Adipocyte (in vitro differentiated cells): ENCODE measurements around the gene MYRF.

Experiments
- DNase-seq: peaks from one replicate; pipeline ENCODE4 v3.0.0-alpha.2; 2015; ENCODE audit warnings: low read depth
- H3K27me3 ChIP-seq: replicated peaks from 2 replicates; pipeline ENCODE4 v1.7.0; 2013; ENCODE audit warnings: mild to moderate bottlenecking, low read length, moderate library complexity; ENCODE audit not compliant: control insufficient read depth, insufficient read depth
- H3K36me3 ChIP-seq: 2 replicates; pipeline ENCODE4 v1.7.0; 2013; ENCODE audit warnings: low read length, mild to moderate bottlenecking, moderate library complexity; ENCODE audit not compliant: control insufficient read depth, insufficient read depth, severe bottlenecking
- H3K4me1 ChIP-seq: 2 replicates; pipeline ENCODE4 v1.7.0; 2013; ENCODE audit warnings: mild to moderate bottlenecking, low read length, moderate library complexity; ENCODE audit not compliant: control insufficient read depth, insufficient read depth
- H3K4me3 ChIP-seq: 2 replicates; pipeline ENCODE4 v1.7.0; 2013; ENCODE audit warnings: mild to moderate bottlenecking, low read length, moderate library complexity
- H3K9ac ChIP-seq: 2 replicates; pipeline ENCODE4 v1.7.0; 2013; ENCODE audit warnings: mild to moderate bottlenecking, low read length, moderate library complexity
- H3K9me3 ChIP-seq: 2 replicates; pipeline ENCODE4 v1.7.0; 2013; ENCODE audit warnings: mild to moderate bottlenecking, low read length, moderate library complexity; ENCODE audit not compliant: control insufficient read depth

The MYRF gene

GRCh38 chr11:61773809-61774208 is 21.4 kb downstream of the MYRF start:
- Histone ChIP-seq H3K4me3 (no peak overlapping the region), H3K27me3 (peaks cover 47% of the 10 kb centered on the region), H3K9me3 (no peaks in the 10 kb centered on the region), H3K36me3 (no peaks in the 10 kb centered on the region), H3K4me1 (no peaks in the 10 kb centered on the region), H3K9ac (no peak overlapping the region)
- DNase-seq = no peak

DNA sequence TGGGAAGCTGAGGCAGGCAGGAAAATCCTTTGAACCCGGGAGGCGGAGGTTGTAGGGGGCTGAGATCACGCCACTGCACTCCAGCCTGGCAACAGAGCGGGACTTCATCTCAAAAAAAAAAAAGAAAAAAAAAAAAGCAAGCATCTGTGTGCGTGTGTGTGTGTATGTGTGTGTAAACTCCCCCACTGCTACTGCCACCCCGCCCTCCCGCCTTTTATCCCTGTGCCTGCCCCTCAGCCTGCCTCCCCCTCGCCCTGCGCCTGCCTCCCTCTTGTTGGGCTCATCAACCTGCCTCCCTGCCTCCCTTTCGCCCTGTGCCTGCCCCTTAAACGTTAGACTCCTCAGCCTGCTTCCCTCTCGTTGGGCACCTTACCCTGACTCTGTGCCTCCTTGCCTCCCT is 22.0 kb downstream of the MYRF start:
- H3K4me3 ChIP-seq = no peak overlapping the region
- H3K9me3 ChIP-seq = no peaks in the 10 kb centered on the region
- no peak overlapping the region for H3K9ac ChIP-seq
- no peaks in the 10 kb centered on the region for H3K36me3 ChIP-seq
- H3K4me1 ChIP-seq = no peaks in the 10 kb centered on the region
- no peak for DNase-seq
- peaks cover 47% of the 10 kb centered on the region for H3K27me3 ChIP-seq

DNA sequence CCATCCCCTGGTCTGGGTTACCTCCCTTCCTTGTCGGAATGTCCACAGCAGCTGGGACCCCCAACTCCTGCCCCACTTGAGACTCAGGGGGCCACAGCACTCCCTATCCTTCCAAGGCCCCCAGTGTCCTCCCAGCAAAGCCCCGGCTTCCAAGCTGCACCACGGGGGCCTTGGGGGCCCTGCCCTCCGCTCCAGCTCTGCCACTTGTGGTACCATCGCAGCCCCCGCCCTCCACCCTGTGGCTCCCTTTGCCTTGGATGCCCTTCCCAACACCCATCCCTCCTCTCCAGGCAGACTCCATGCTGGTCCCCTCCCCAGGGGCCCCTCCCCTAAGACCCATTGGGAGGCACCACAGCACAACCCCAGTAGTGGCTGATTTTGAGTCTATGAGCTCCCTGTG is 22.7 kb downstream of the MYRF start:
- no peak for DNase-seq

GRCh38 chr11:61775606-61776554 is 23.4 kb downstream of the MYRF start:
- no peak overlapping the region for H3K4me3 ChIP-seq
- peaks cover 41% of the 10 kb centered on the region for H3K27me3 ChIP-seq
- no peaks in the 10 kb centered on the region for H3K36me3 ChIP-seq
- H3K4me1 ChIP-seq = no peaks in the 10 kb centered on the region
- no peaks in the 10 kb centered on the region for H3K9me3 ChIP-seq
- DNase-seq = no peak
- no peak overlapping the region for H3K9ac ChIP-seq

More for the DNA sequence above, 22.7 kb downstream of the MYRF start:
- Histone ChIP-seq H3K9me3 (no peaks in the 10 kb centered on the region), H3K36me3 (no peaks in the 10 kb centered on the region), H3K27me3 (peaks cover 44% of the 10 kb centered on the region), H3K4me1 (no peaks in the 10 kb centered on the region), H3K9ac (no peak overlapping the region), H3K4me3 (no peak overlapping the region)

- peak; percentile 72 for DNase-seq
- H3K9ac ChIP-seq = no peak overlapping the region
- H3K4me3 ChIP-seq = no peak overlapping the region
- H3K36me3 ChIP-seq = no peaks in the 10 kb centered on the region
- H3K4me1 ChIP-seq = no peaks in the 10 kb centered on the region
- peaks cover 41% of the 10 kb centered on the region for H3K27me3 ChIP-seq
- H3K9me3 ChIP-seq = no peaks in the 10 kb centered on the region
Observed at GRCh38 chr11:61776561-61777075, 24.2 kb downstream of the MYRF start.

GRCh38 chr11:61777234-61778090 is 25.0 kb downstream of the MYRF start:
- Histone ChIP-seq H3K4me1 (no peaks in the 10 kb centered on the region), H3K4me3 (no peak overlapping the region), H3K9ac (no peak overlapping the region), H3K9me3 (no peaks in the 10 kb centered on the region), H3K36me3 (no peaks in the 10 kb centered on the region), H3K27me3 (peaks cover 41% of the 10 kb centered on the region)
- peak; percentile 54 for DNase-seq

DNA sequence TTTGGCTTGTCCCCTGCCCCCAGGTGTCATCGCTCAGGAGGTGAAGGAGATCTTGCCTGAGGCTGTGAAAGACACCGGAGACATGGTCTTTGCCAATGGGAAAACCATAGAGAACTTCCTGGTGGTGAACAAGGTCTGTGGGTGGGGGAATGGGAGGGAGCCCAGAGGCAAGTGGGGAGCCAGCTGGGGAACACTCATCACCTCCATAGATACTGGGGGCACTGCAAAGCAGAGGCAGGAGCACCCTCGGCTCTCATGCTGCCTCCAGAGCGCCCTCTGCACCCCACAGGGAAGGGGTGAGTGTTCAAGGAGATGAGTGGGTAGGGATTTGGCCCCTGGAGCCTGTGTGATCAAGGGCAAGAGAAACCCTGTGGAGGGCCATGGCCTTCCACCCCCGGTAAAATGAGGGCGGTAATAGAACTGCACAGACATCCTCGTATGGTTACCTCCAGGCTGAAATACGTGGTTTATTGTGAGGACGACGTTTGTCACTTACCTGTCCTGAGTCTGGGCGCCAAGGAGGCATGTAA is 26.0 kb downstream of the MYRF start:
- DNase-seq = no peak
- Histone ChIP-seq H3K4me1 (no peaks in the 10 kb centered on the region), H3K36me3 (no peaks in the 10 kb centered on the region), H3K27me3 (peaks cover 38% of the 10 kb centered on the region), H3K9me3 (no peaks in the 10 kb centered on the region), H3K4me3 (no peak overlapping the region), H3K9ac (no peak overlapping the region)

GRCh38 chr11:61778920-61779650 is 26.6 kb downstream of the MYRF start:
- H3K9me3 ChIP-seq = no peaks in the 10 kb centered on the region
- H3K4me3 ChIP-seq = no peak overlapping the region
- H3K27me3 ChIP-seq = peaks cover 34% of the 10 kb centered on the region
- H3K36me3 ChIP-seq = no peaks in the 10 kb centered on the region
- DNase-seq = no peak
- no peaks in the 10 kb centered on the region for H3K4me1 ChIP-seq
- H3K9ac ChIP-seq = no peak overlapping the region

- Histone ChIP-seq H3K27me3 (peaks cover 29% of the 10 kb centered on the region), H3K36me3 (no peaks in the 10 kb centered on the region)
Observed at GRCh38 chr11:61779666-61780525, 27.5 kb downstream of the MYRF start.

DNA sequence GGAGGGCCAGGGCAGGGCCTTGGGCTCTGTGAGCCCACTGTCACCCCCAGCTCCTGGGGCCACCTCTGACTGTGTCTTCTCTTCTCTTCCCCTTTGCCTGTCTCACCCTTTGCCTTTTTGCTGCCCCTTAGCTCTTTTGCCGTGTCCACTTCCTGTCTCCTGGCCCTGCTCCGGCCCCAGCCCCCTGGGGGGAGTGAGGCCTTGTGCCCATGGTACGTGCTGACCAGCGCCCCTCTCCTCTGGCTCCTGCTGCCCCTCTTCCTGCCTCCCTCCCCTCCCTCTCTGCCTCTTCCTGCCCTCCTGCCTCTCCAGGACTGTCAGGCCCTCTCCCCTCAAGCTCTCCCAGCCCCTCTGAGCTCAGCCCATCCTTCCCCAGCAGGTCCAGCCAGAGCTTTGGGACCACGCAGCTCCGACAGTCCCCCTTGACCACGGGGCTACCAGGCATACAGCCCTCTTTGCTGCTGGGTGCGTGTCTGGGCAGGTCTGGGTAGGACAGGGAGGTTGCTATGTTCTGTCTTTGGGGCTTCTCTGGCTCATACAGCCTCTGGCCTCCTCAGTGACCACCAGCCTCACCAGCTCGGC is 28.2 kb downstream of the MYRF start:
- Histone ChIP-seq H3K9ac (no peak overlapping the region), H3K4me1 (no peaks in the 10 kb centered on the region), H3K4me3 (no peak overlapping the region), H3K36me3 (no peaks in the 10 kb centered on the region), H3K9me3 (no peaks in the 10 kb centered on the region), H3K27me3 (peaks cover 24% of the 10 kb centered on the region)
- no peak for DNase-seq

More at GRCh38 chr11:61779666-61780525, 27.5 kb downstream of the MYRF start:
- Histone ChIP-seq H3K4me1 (no peaks in the 10 kb centered on the region), H3K9ac (no peak overlapping the region), H3K9me3 (no peaks in the 10 kb centered on the region), H3K4me3 (no peak overlapping the region)
- DNase-seq = no peak
